22Rv1 (cell line): ENCODE data around the gene MYH16.
"Not testable (repeated sequence)": the region's sequence is repeated elsewhere in the genome, so short reads cannot be mapped to it uniquely, and the experiment has no call there.

ENCODE experiments used
- ZFX ChIP-seq: fragments of 450-650 bp; IDR thresholded peaks from 2 replicates; pipeline ENCODE4 v1.6.1; 2017; ENCODE audit warnings: antibody characterized with exemption, borderline replicate concordance
- TF ChIP-seq, protein P1 (sequence below): fragments of 450-650 bp; IDR thresholded peaks from 2 replicates; pipeline ENCODE4 v1.5.1; 2017; ENCODE audit warnings: mild to moderate bottlenecking

DNA sequence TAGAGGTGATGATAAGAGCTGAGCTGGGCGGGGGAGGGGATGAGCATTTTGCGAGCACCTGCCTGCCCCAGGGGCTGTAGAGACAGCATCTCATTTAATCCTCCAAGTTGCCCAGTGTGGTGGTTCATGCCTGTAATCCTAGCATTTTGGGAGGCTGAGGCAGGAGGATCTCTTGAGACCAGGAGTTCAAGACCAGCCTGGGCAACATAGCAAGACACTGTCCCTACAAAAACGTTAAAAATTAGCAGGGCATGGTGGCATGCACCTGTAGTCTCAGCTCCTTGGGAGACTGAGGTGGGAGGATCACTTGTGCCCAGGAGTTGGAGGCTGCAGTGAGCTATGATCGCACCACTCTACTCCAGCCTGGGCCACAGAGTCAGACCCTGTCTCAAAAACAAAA is 39.7 kb upstream of the MYH16 start:
- not testable (repeated sequence) for TF ChIP-seq ZFX
- TF ChIP-seq, protein P1, sequence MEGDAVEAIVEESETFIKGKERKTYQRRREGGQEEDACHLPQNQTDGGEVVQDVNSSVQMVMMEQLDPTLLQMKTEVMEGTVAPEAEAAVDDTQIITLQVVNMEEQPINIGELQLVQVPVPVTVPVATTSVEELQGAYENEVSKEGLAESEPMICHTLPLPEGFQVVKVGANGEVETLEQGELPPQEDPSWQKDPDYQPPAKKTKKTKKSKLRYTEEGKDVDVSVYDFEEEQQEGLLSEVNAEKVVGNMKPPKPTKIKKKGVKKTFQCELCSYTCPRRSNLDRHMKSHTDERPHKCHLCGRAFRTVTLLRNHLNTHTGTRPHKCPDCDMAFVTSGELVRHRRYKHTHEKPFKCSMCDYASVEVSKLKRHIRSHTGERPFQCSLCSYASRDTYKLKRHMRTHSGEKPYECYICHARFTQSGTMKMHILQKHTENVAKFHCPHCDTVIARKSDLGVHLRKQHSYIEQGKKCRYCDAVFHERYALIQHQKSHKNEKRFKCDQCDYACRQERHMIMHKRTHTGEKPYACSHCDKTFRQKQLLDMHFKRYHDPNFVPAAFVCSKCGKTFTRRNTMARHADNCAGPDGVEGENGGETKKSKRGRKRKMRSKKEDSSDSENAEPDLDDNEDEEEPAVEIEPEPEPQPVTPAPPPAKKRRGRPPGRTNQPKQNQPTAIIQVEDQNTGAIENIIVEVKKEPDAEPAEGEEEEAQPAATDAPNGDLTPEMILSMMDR = not testable (repeated sequence)
